Neural cell (in vitro differentiated cells): Measurements from ENCODE around the gene SUFU. TPM values are rescaled to one million over a fixed set of nuclear protein-coding genes. Genes with fewer than 3 reads are reported as not detected.

Source experiments
- H2AFZ ChIP-seq: fragments of 200-600, 300-800 bp; sonication (generic), shearing (Covaris generic); 2 replicates; pipeline ENCODE4 v1.6.0; 2014; ENCODE audit warnings: low read depth, mild to moderate bottlenecking, antibody characterized with exemption, low read length, moderate library complexity
- H3F3A ChIP-seq: fragments of 200-600 bp; shearing (Covaris generic); 2 replicates; pipeline ENCODE4 v1.6.1; 2016; ENCODE audit warnings: mild to moderate bottlenecking, moderate library complexity, mixed read lengths, antibody characterized with exemption, low read length; ENCODE audit not compliant: insufficient read depth, poor library complexity, severe bottlenecking
- H3K27ac ChIP-seq: fragments of 200-600, 300-800 bp; sonication (generic), shearing (Covaris generic); 2 replicates; pipeline ENCODE4 v1.5.1; 2014; ENCODE audit warnings: mild to moderate bottlenecking, low read length, moderate library complexity
- H3K27me3 ChIP-seq: fragments of 300-800, 200-600 bp; sonication (generic), shearing (Covaris generic); 2 replicates; pipeline ENCODE4 v1.6.0; 2014; ENCODE audit warnings: mild to moderate bottlenecking, low read depth, low read length, moderate library complexity; ENCODE audit not compliant: insufficient read depth
- H3K36me3 ChIP-seq: fragments of 300-800, 200-600 bp; sonication (generic), shearing (Covaris generic); 2 replicates; pipeline ENCODE4 v1.5.1; 2014; ENCODE audit warnings: mild to moderate bottlenecking, antibody characterized with exemption, low read length, moderate library complexity; ENCODE audit not compliant: insufficient read depth
- H3K4me2 ChIP-seq: fragments of 300-800, 200-600 bp; sonication (generic), shearing (Covaris generic); 2 replicates; pipeline ENCODE4 v1.6.0; 2014; ENCODE audit warnings: mild to moderate bottlenecking, low read length
- H3K4me3 ChIP-seq: fragments of 300-800, 200-600 bp; sonication (generic), shearing (Covaris generic); 2 replicates; pipeline ENCODE4 v1.5.1; 2014; ENCODE audit warnings: mild to moderate bottlenecking, low read length, moderate library complexity
- H3K79me2 ChIP-seq: fragments of 200-600 bp; shearing (Covaris generic); replicated peaks from 2 replicates; pipeline ENCODE4 v1.6.0; 2014; ENCODE audit warnings: mild to moderate bottlenecking, low read length, moderate library complexity; ENCODE audit not compliant: insufficient read depth
- H3K9ac ChIP-seq: fragments of 300-800, 200-600 bp; sonication (generic), shearing (Covaris generic); 2 replicates; pipeline ENCODE4 v1.6.1; 2016; ENCODE audit warnings: mild to moderate bottlenecking, low read length, mixed read lengths
- H3K9me2 ChIP-seq: fragments of 200-600 bp; shearing (Covaris generic); 2 replicates; pipeline ENCODE4 v1.6.1; 2016; ENCODE audit warnings: mild to moderate bottlenecking, low read length, mixed read lengths; ENCODE audit not compliant: insufficient read depth
- H3K9me3 ChIP-seq: fragments of 200-600, 300-800 bp; sonication (generic), shearing (Covaris generic); 2 replicates; pipeline ENCODE4 v1.6.1; 2016; ENCODE audit warnings: mild to moderate bottlenecking, mixed run types, low read length, moderate library complexity, mixed read lengths
- H4K20me1 ChIP-seq: fragments of 200-600 bp; shearing (Covaris generic); 2 replicates; pipeline ENCODE4 v1.6.1; 2016; ENCODE audit warnings: mild to moderate bottlenecking, mixed run types; ENCODE audit not compliant: insufficient read depth
- CTCF ChIP-seq: fragments of 450-650 bp; IDR thresholded peaks from 2 replicates; pipeline ENCODE4 v1.5.1; 2014; ENCODE audit warnings: antibody characterized with exemption, mild to moderate bottlenecking, moderate library complexity; ENCODE audit not compliant: poor library complexity, severe bottlenecking
- EP300 ChIP-seq: fragments of 450-650 bp; conservative IDR thresholded peaks from 2 replicates; pipeline ENCODE4 v1.6.1; 2014; ENCODE audit warnings: antibody characterized with exemption, mild to moderate bottlenecking, moderate library complexity; ENCODE audit not compliant: poor library complexity, severe bottlenecking
- EZH2 ChIP-seq: fragments of 200-600, 300-800 bp; shearing (Covaris generic), sonication (generic); IDR thresholded peaks from 2 replicates; pipeline ENCODE4 v1.6.1; 2014; ENCODE audit warnings: antibody characterized with exemption, low read length, borderline replicate concordance, mild to moderate bottlenecking; ENCODE audit not compliant: insufficient read depth, poor library complexity, severe bottlenecking
- MXI1 ChIP-seq: fragments of 450-650 bp; conservative IDR thresholded peaks from 2 replicates; pipeline ENCODE4 v1.6.1; 2014; ENCODE audit warnings: antibody characterized with exemption, mild to moderate bottlenecking; ENCODE audit not compliant: poor library complexity, severe bottlenecking
- POLR2AphosphoS5 ChIP-seq: IDR thresholded peaks from 2 replicates; pipeline ENCODE4 v1.6.1; 2012
- RAD21 ChIP-seq: fragments of 450-650 bp; conservative IDR thresholded peaks from 2 replicates; pipeline ENCODE4 v1.6.1; 2014; ENCODE audit warnings: antibody characterized with exemption, mild to moderate bottlenecking, moderate library complexity
- REST ChIP-seq: IDR thresholded peaks from 2 replicates; pipeline ENCODE4 v1.6.1; 2012; ENCODE audit warnings: borderline replicate concordance
- SMC3 ChIP-seq: fragments of 450-650 bp; conservative IDR thresholded peaks from 2 replicates; pipeline ENCODE4 v1.6.1; 2014; ENCODE audit warnings: antibody characterized with exemption, mild to moderate bottlenecking, moderate library complexity; ENCODE audit not compliant: poor library complexity
- TAF1 ChIP-seq: IDR thresholded peaks from 2 replicates; pipeline ENCODE4 v1.6.1; 2012; ENCODE audit warnings: low read depth
- polyA plus RNA-seq: library from polyadenylated mRNA; depleted of rRNA; stranded (reverse); fragments of >200 nt; gene quantifications from 2 replicates; pipeline ENCODE4 v1.2.3, GENCODE V29; 2014

SUFU gene
- polyA plus RNA-seq, 1 donor from 2014 or later: 4.8 TPM

- Histone ChIP-seq H3F3A (no peaks in the 10 kb centered on the region), H3K79me2 (no peaks in the 10 kb centered on the region), H3K9me3 (no peaks in the 10 kb centered on the region), H3K9ac (no peak overlapping the region), H4K20me1 (no peaks in the 10 kb centered on the region), H3K4me3 (no peak overlapping the region), H2AFZ (no peak overlapping the region), H3K27me3 (no peaks in the 10 kb centered on the region), H3K4me2 (no peak overlapping the region), H3K27ac (no peak overlapping the region), H3K36me3 (no peaks in the 10 kb centered on the region), H3K9me2 (no peaks in the 10 kb centered on the region)
- no peak for TF ChIP-seq MXI1
- TF ChIP-seq EZH2: no peak
- no peak for TF ChIP-seq RAD21
Observed at GRCh38 chr10:102554531-102554930, 50.8 kb downstream of the SUFU start.

- Histone ChIP-seq H3K9me3 (no peaks in the 10 kb centered on the region), H4K20me1 (no peaks in the 10 kb centered on the region), H3K27ac (no peak overlapping the region), H2AFZ (no peak overlapping the region), H3K79me2 (no peaks in the 10 kb centered on the region), H3K27me3 (no peaks in the 10 kb centered on the region), H3F3A (no peaks in the 10 kb centered on the region), H3K36me3 (no peaks in the 10 kb centered on the region), H3K9me2 (no peaks in the 10 kb centered on the region), H3K4me3 (no peak overlapping the region), H3K4me2 (no peak overlapping the region), H3K9ac (no peak overlapping the region)
- TF ChIP-seq EZH2 (no peak), REST (no peak), CTCF (no peak), POLR2AphosphoS5 (no peak), EP300 (no peak), RAD21 (no peak), MXI1 (no peak), TAF1 (no peak), SMC3 (no peak)
Observed at GRCh38 chr10:102555781-102556328, 52.1 kb downstream of the SUFU start.
